A549 (cell line): ENCODE measurements around the gene LARGE1. TPM values are rescaled to one million over a fixed set of nuclear protein-coding genes. Genes with fewer than 3 reads are reported as not detected.

Experiments used
- ATAC-seq, 2 experiments: fragments of 200-7000 bp in 1 of 2; fragments of >200 bp in 1 of 2; cut with Nextera tagmentation in 1 of 2; cut with Tn5 transposase in 1 of 2; 3 replicates each; pipeline versions ENCODE4 v1.8.0 to v1.9.1; 2018 to 2020; ENCODE audit warnings: mild to moderate bottlenecking in 1 of 2, moderate library complexity in 1 of 2
- CTCF ChIA-PET: fragments of 300-600 bp; sonication (Branson Sonifier 250); formaldehyde crosslinking; extraction: SDS; loops from one replicate; lab custom pipeline; 2021; ENCODE audit warnings: antibody characterized with exemption, inconsistent platforms; lab: Yijun Ruan, JAX
- POLR2A ChIA-PET: fragments of 350-600 bp; formaldehyde crosslinking; extraction: SDS; loops from one replicate; lab custom pipeline; 2021; ENCODE audit warnings: antibody characterized with exemption, inconsistent platforms; lab: Yijun Ruan, JAX
- DNase-seq, 2 experiments: peaks; one replicate each; pipeline versions ENCODE4 v3.0.0 to v3.0.0-alpha.2; 2011 to 2016; ENCODE audit warnings: low read depth in 1 of 2, low spot score in 1 of 2
- FAIRE-seq: peaks from 2 replicates; lab custom pipeline; 2011; peaks lifted over from hg19 to GRCh38; lab: Jason Lieb, UNC
- H3K27ac ChIP-seq, 2 experiments: fragments of >200 bp; sonication (Bioruptor Twin); formaldehyde crosslinking; 3 replicates each; pipeline ENCODE4 v1.5.1; 2016 to 2017
- H3K4me1 ChIP-seq: fragments of >200 bp; sonication (Bioruptor Twin); formaldehyde crosslinking; 3 replicates; pipeline ENCODE4 v1.6.1; 2016
- H3K4me2 ChIP-seq: fragments of >200 bp; sonication (Bioruptor Twin); formaldehyde crosslinking; 3 replicates; pipeline ENCODE4 v1.6.1; 2016
- H3K4me3 ChIP-seq: fragments of >200 bp; sonication (Bioruptor Twin); formaldehyde crosslinking; 3 replicates; pipeline ENCODE4 v1.5.1; 2016
- H3K9me3 ChIP-seq: fragments of >200 bp; sonication (Bioruptor Twin); formaldehyde crosslinking; 3 replicates; pipeline ENCODE4 v1.6.1; 2016
- BHLHE40 ChIP-seq: IDR thresholded peaks from 2 replicates; pipeline ENCODE4 v1.6.1; 2012; ENCODE audit warnings: low read depth, low read length, inconsistent platforms
- CBX2 ChIP-seq: fragments of 200-600 bp; sonication (generic); IDR thresholded peaks from 2 replicates; pipeline ENCODE4 v1.6.1; 2016; ENCODE audit warnings: low read depth, mild to moderate bottlenecking, borderline replicate concordance
- CHD2 ChIP-seq: fragments of 150-350 bp; IDR thresholded peaks from 2 replicates; pipeline ENCODE4 v1.6.1; 2014; ENCODE audit warnings: low read length; ENCODE audit not compliant: partially characterized antibody
- EHMT2 ChIP-seq: fragments of 200-600 bp; sonication (generic); IDR thresholded peaks from 2 replicates; pipeline ENCODE4 v1.6.1; 2016; ENCODE audit warnings: antibody characterized with exemption, low read depth, mild to moderate bottlenecking, moderate library complexity
- ESRRA ChIP-seq: fragments of 150-350 bp; IDR thresholded peaks from 2 replicates; pipeline ENCODE4 v1.6.1; 2014; ENCODE audit warnings: mild to moderate bottlenecking, low read length, borderline replicate concordance
- FOSL2 ChIP-seq, 2 experiments: fragments of 450-650 bp in 1 of 2; fragments of >200 bp in 1 of 2; sonication (Bioruptor Twin) in 1 of 2; formaldehyde crosslinking; IDR thresholded peaks; 2 replicates each; pipeline versions ENCODE4 v1.5.0 to v1.6.1; 2016 to 2020; ENCODE audit warnings: mild to moderate bottlenecking in 1 of 2, moderate library complexity in 1 of 2
- FOXS1 ChIP-seq: fragments of 250-450 bp; sonication (Bioruptor Pico); IDR thresholded peaks from 2 replicates; pipeline ENCODE4 v1.5.0; 2020; ENCODE audit warnings: mild to moderate bottlenecking, moderate library complexity
- HOXB5 ChIP-seq: fragments of 250-450 bp; sonication (Bioruptor Pico); IDR thresholded peaks from 2 replicates; pipeline ENCODE4 v1.5.0; 2020; ENCODE audit warnings: mild to moderate bottlenecking, moderate library complexity
- JUN ChIP-seq, 2 experiments: fragments of >200 bp; sonication (Bioruptor Twin); formaldehyde crosslinking; IDR thresholded peaks; 2 replicates in 1 of 2; 3 replicates in 1 of 2; pipeline ENCODE4 v1.6.1; 2016 to 2017
- KDM1A ChIP-seq: fragments of 200-600 bp; sonication (generic); IDR thresholded peaks from 2 replicates; pipeline ENCODE4 v1.6.1; 2016; ENCODE audit warnings: low read depth, mild to moderate bottlenecking
- MAZ ChIP-seq: fragments of 150-350 bp; IDR thresholded peaks from 2 replicates; pipeline ENCODE4 v1.6.1; 2014; ENCODE audit warnings: antibody characterized with exemption, low read depth, low read length, borderline replicate concordance
- PHF8 ChIP-seq: fragments of 200-600 bp; sonication (generic); IDR thresholded peaks from 2 replicates; pipeline ENCODE4 v1.6.1; 2016; ENCODE audit warnings: low read depth, mild to moderate bottlenecking, antibody characterized with exemption, moderate library complexity, borderline replicate concordance
- POLR2AphosphoS2 ChIP-seq: conservative IDR thresholded peaks from 2 replicates; pipeline ENCODE4 v1.6.1; 2012; ENCODE audit warnings: low read length, improper control_type of control experiment, inconsistent platforms
- SMC3 ChIP-seq: fragments of >200 bp; sonication (Bioruptor Twin); formaldehyde crosslinking; IDR thresholded peaks from 3 replicates; pipeline ENCODE4 v1.6.1; 2018; ENCODE audit warnings: inconsistent platforms
- USF2 ChIP-seq: fragments of 450-650 bp; IDR thresholded peaks from 2 replicates; pipeline ENCODE4 v1.6.1; 2014; ENCODE audit warnings: antibody characterized with exemption
- ZSCAN20 ChIP-seq: fragments of 250-450 bp; sonication (Bioruptor Pico); IDR thresholded peaks from 2 replicates; pipeline ENCODE4 v1.8.0; 2022; ENCODE audit warnings: mild to moderate bottlenecking, moderate library complexity
- WGBS: methylation state at CpG from one replicate; pipeline ENCODE4 v1.1.6; 2017; ENCODE audit errors: missing lambda C conversion rate; 5-methylcytosine and 5-hydroxymethylcytosine counted together
- polyA plus RNA-seq, 4 experiments: library from polyadenylated mRNA; depleted of rRNA in 3 of 4; stranded (reverse); fragments of >200 nt; fragmentation: RNase III in 1 of 4; extraction: RNeasy Plus Mini Kit Qiagen cat#74134 plus additional on column Dnase treatment in 1 of 4; gene quantifications; 2 replicates in 3 of 4; 3 replicates in 1 of 4; pipeline ENCODE4 v1.2.3, GENCODE V29; 2011 to 2017
- TF ChIP-seq, protein P1 (sequence below): fragments of 250-450 bp; sonication (Bioruptor Pico); IDR thresholded peaks from 2 replicates; pipeline ENCODE4 v1.5.0; 2021; ENCODE audit warnings: mild to moderate bottlenecking, moderate library complexity, borderline replicate concordance
- TF ChIP-seq, protein P2 (sequence below): IDR thresholded peaks from 2 replicates; pipeline ENCODE4 v1.6.1; 2012
- TF ChIP-seq, protein P3 (sequence below): fragments of 150-350 bp; IDR thresholded peaks from 2 replicates; pipeline ENCODE4 v1.6.1; 2014; ENCODE audit warnings: low read depth, mild to moderate bottlenecking, low read length

LARGE1 gene
- polyA plus RNA-seq, 2 of the 4 experiments (the other 2 are of a cell fraction): 2.7 to 5.8 TPM

DNA sequence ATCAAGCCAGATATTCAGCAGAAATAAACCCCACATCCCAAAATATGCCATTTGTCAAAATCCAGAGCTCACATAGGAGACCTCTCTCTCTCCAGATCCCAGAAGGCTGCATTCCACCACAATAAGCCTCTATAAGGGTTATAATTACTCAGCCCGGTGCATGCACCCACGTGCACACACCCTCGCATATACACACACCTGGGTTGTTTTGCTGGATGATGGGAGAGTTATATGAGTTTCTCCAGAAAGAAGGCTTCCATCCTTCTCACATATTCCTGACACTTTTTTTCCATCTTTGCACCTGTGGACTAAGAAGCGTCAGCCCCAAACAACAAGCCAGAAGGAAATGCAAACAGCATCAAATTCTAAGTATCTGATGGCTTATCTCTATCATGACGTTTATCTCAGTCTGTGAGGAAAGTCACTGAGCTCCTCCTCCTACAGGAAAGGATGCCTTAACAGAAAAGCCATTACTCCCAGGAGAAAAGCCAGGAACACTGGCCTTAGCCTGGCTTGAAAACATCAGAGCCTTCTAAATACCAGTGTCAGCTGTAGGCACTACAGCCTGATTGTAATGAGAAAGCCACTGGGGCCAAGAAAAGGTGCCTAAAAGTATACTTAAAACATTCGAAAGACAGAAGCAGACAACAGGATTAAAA is 253.2 kb downstream of the LARGE1 start:
- no peak for DNase-seq
- Histone ChIP-seq H3K4me3 (no peak overlapping the region), H3K9me3 (no peaks in the 10 kb centered on the region), H3K27ac (no peak overlapping the region), H3K4me2 (no peak overlapping the region), H3K4me1 (no peaks in the 10 kb centered on the region)
- ChIA-PET POLR2A (no interaction called here), CTCF (no interaction called here)
- FAIRE-seq: no peak
- TF ChIP-seq USF2: no peak
- TF ChIP-seq, protein P1, sequence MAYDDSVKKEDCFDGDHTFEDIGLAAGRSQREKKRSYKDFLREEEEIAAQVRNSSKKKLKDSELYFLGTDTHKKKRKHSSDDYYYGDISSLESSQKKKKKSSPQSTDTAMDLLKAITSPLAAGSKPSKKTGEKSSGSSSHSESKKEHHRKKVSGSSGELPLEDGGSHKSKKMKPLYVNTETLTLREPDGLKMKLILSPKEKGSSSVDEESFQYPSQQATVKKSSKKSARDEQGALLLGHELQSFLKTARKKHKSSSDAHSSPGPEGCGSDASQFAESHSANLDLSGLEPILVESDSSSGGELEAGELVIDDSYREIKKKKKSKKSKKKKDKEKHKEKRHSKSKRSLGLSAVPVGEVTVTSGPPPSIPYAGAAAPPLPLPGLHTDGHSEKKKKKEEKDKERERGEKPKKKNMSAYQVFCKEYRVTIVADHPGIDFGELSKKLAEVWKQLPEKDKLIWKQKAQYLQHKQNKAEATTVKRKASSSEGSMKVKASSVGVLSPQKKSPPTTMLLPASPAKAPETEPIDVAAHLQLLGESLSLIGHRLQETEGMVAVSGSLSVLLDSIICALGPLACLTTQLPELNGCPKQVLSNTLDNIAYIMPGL (CRISPR knock-in tag): no peak
- no peak for TF ChIP-seq CBX2
- no peak for TF ChIP-seq EHMT2
- no peak for TF ChIP-seq JUN (IDR thresholded peaks at IDR 0.05)
- no peak for TF ChIP-seq CHD2
- no peak for TF ChIP-seq KDM1A
- no peak for TF ChIP-seq MAZ
- TF ChIP-seq FOXS1 (CRISPR knock-in tag): no peak
- no peak for TF ChIP-seq FOSL2 (IDR thresholded peaks at IDR 0.05)
- no peak for TF ChIP-seq FOSL2 (CRISPR knock-in tag; IDR thresholded peaks at IDR 0.05)
- TF ChIP-seq POLR2AphosphoS2: no peak
- no peak for TF ChIP-seq ESRRA
- TF ChIP-seq HOXB5: no peak
- TF ChIP-seq SMC3: no peak
- TF ChIP-seq ZSCAN20: no peak
- no peak for ATAC-seq
- WGBS: 48% methylated on average over 6 of the region's 6 CpGs

DNA sequence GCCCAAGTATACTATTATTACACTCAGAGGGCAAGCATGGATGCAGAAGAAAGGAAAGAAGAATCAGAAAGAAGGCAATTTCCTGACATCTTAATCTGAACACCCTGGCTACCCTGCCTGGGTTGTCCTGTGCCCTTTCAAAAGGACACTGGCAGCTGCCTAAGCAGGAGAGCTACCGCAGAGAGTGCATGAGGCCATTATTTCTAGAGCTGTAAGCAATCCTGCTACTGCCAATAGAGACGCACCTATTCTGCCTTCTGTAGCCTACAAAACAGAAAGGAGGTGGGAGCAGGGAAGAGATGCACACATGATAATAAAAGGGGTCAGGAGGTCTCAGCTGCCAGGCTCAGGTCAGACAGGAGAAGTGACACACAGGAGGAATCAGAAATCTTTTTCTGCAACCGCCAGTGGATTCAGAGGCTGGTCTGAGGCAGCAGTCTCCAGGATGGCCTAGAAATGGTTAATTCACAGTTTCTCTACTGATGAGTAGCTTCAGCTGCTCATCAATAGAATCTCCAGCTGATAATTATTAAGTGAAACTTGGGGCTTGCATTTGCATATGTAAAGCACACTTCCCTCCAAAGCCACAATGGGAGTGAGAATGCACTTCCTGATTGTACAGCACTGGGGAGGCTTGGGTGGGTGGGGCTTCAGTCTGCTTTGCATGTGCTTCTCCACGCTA is 253.9 kb downstream of the LARGE1 start:
- H3K4me2 ChIP-seq: no peak overlapping the region
- no peak overlapping the region for H3K27ac ChIP-seq
- FAIRE-seq: no peak
- ATAC-seq: no peak
- ChIA-PET POLR2A (no interaction called here), CTCF (interaction anchor here (0.7 kb wide), 1 partner anchor 9 kb away, joined by 3 read pairs; no protein-coding TSS in a partner anchor)
- H3K4me3 ChIP-seq: no peak overlapping the region
- H3K4me1 ChIP-seq: no peaks in the 10 kb centered on the region
- no peak for TF ChIP-seq BHLHE40
- no peak for TF ChIP-seq PHF8
- TF ChIP-seq, protein P2, sequence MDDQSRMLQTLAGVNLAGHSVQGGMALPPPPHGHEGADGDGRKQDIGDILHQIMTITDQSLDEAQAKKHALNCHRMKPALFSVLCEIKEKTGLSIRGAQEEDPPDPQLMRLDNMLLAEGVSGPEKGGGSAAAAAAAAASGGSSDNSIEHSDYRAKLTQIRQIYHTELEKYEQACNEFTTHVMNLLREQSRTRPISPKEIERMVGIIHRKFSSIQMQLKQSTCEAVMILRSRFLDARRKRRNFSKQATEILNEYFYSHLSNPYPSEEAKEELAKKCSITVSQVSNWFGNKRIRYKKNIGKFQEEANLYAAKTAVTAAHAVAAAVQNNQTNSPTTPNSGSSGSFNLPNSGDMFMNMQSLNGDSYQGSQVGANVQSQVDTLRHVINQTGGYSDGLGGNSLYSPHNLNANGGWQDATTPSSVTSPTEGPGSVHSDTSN: no peak
- TF ChIP-seq, protein P3, sequence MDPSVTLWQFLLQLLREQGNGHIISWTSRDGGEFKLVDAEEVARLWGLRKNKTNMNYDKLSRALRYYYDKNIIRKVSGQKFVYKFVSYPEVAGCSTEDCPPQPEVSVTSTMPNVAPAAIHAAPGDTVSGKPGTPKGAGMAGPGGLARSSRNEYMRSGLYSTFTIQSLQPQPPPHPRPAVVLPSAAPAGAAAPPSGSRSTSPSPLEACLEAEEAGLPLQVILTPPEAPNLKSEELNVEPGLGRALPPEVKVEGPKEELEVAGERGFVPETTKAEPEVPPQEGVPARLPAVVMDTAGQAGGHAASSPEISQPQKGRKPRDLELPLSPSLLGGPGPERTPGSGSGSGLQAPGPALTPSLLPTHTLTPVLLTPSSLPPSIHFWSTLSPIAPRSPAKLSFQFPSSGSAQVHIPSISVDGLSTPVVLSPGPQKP: no peak
- WGBS: 81% methylated on average over 4 of the region's 4 CpGs
- no peaks in the 10 kb centered on the region for H3K9me3 ChIP-seq
- no peak for DNase-seq
